ENCODE measurements around the gene KIR3DL3.

GRCh38 chr19:54677217-54677616 is 47.0 kb upstream of the KIR3DL3 start:
- TF ChIP-seq, protein P1, sequence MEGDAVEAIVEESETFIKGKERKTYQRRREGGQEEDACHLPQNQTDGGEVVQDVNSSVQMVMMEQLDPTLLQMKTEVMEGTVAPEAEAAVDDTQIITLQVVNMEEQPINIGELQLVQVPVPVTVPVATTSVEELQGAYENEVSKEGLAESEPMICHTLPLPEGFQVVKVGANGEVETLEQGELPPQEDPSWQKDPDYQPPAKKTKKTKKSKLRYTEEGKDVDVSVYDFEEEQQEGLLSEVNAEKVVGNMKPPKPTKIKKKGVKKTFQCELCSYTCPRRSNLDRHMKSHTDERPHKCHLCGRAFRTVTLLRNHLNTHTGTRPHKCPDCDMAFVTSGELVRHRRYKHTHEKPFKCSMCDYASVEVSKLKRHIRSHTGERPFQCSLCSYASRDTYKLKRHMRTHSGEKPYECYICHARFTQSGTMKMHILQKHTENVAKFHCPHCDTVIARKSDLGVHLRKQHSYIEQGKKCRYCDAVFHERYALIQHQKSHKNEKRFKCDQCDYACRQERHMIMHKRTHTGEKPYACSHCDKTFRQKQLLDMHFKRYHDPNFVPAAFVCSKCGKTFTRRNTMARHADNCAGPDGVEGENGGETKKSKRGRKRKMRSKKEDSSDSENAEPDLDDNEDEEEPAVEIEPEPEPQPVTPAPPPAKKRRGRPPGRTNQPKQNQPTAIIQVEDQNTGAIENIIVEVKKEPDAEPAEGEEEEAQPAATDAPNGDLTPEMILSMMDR (IDR thresholded peaks at IDR 0.05): no peak
- no peak for TF ChIP-seq POLR2A (IDR thresholded peaks at IDR 0.05)

Data from testis (tissue), 2 donors.